H1 (cell line): Measurements from ENCODE around the gene SPARC. TPM values are rescaled to one million over a fixed set of nuclear protein-coding genes. Genes with fewer than 3 reads are reported as not detected.

Experiments
- JUND ChIP-seq: IDR thresholded peaks from 2 replicates; pipeline ENCODE4 v1.6.1; 2011; ENCODE audit warnings: mild to moderate bottlenecking, improper control_type of control experiment, low read length
- TAF1 ChIP-seq: IDR thresholded peaks from 2 replicates; pipeline ENCODE4 v1.6.1; 2011; ENCODE audit warnings: mild to moderate bottlenecking, low read depth, low read length
- polyA plus RNA-seq, 7 experiments: library from polyadenylated mRNA; depleted of rRNA in 3 of 7; stranded (reverse) in 5 of 7; unstranded in 2 of 7; fragments of >200 nt in 5 of 7; fragments of 200-250 nt in 2 of 7; gene quantifications; 1 replicate in 5 of 7; 2 replicates in 1 of 7; 4 replicates in 1 of 7; pipeline versions ENCODE4 v1.2.1 to v1.2.3, GENCODE V29; 2011 to 2013; ENCODE audit warnings: missing spikeins in 2 of 7, mixed read lengths in 2 of 7
- total RNA-seq: library from RNA; stranded (reverse); fragmentation: NEBNext Ultra II Directional; extraction: Animal tissue kit (Norgen Biotek cat#: 25700); gene quantifications from 2 replicates; pipeline ENCODE4 v1.2.1, GENCODE V29; 2021

The SPARC gene
- total and polyA plus RNA-seq, 2 of the 8 experiments (the other 6 are each of a cell fraction or from before 2014, with no cell fraction given): 375 to 438 TPM

DNA sequence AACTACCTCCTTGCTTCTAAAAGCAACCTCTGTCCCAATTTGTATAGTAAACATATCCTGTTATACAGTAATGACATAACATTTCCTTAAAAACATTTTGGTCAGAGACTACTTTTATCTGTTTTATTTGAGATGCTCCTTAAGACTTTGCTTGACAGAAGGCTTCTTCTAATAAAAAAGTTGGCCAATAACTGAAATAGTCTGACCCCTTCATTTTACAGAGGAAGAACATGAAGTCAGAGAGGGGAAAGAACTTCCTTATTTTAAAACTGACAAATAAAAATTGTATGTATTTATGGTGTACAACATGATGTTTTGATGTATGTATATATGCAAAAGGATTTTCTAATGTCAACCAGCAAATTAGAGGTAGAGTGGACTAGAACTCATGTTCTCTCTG lies 35.8 kb upstream of the SPARC start (continued):
- TF ChIP-seq TAF1: no peak
- TF ChIP-seq JUND: no peak
